ENCODE results near the gene SLC4A9.

SLC4A9 gene

GRCh38 chr5:140365282-140365681, 5.3 kb downstream of the SLC4A9 start:
- H3K4me3 ChIP-seq (ENCODE audit: low read depth, low read length): no peak overlapping the region
- H3K4me1 ChIP-seq (ENCODE audit: control insufficient read depth, insufficient read depth, low read length): no peaks in the 10 kb centered on the region
- CTCF ChIA-PET: interaction anchor here (0.6 to 3.6 kb wide), 7 partner anchors 11 to 282 kb away, joined by 3 to 28 read pairs (median 3); partner anchors contain the start of genes HBEGF, IK and NDUFA2
- POLR2A ChIA-PET: no interaction called here
- no peak overlapping the region for H3K27ac ChIP-seq (ENCODE audit: extremely low read depth, low read depth, low read length)
- no peaks in the 10 kb centered on the region for H3K9me3 ChIP-seq (ENCODE audit: control insufficient read depth, insufficient read depth, low read depth, low read length)
- 0 out of 2 replicates have a peak, but pooled peaks have one; percentile 60 for TF ChIP-seq ZNF664 (tag by site-specific recombination; IDR thresholded peaks at IDR 0.05)
- TF ChIP-seq PRDM10 (tag by site-specific recombination; IDR thresholded peaks at IDR 0.05): no peak
- no peak for TF ChIP-seq SETDB1 (IDR thresholded peaks at IDR 0.05; ENCODE audit: insufficient read length, low read length)
- TF ChIP-seq GLI2 (tag by site-specific recombination; IDR thresholded peaks at IDR 0.05; ENCODE audit: borderline replicate concordance, low read depth): no peak
- peak; percentile 51; the same call in 1 of the 2 replicates for TF ChIP-seq ZNF398 (tag by site-specific recombination; IDR thresholded peaks at IDR 0.05)
- peak; percentile 18; the same call in 1 of the 2 replicates for TF ChIP-seq SP3 (tag by site-specific recombination; IDR thresholded peaks at IDR 0.05)
- no peak for TF ChIP-seq GLI4 (tag by site-specific recombination; IDR thresholded peaks at IDR 0.05)
- H3K36me3 ChIP-seq (ENCODE audit: control insufficient read depth in 2 of 2, insufficient read depth in 1 of 2, low read length in 2 of 2): no peaks in the 10 kb centered on the region

GRCh38 chr5:140365941-140366340, 5.9 kb downstream of the SLC4A9 start:
- H3K4me1 ChIP-seq (ENCODE audit: control insufficient read depth, insufficient read depth, low read length): no peaks in the 10 kb centered on the region
- TF ChIP-seq REPIN1 (tag by site-specific recombination; IDR thresholded peaks at IDR 0.05; ENCODE audit: low read depth) (no peak), ZNF221 (tag by site-specific recombination; IDR thresholded peaks at IDR 0.05; ENCODE audit: borderline replicate concordance) (no peak), ZNF621 (tag by site-specific recombination; IDR thresholded peaks at IDR 0.05) (no peak), ZNF791 (tag by site-specific recombination; IDR thresholded peaks at IDR 0.05) (no peak), ZIC2 (tag by site-specific recombination; IDR thresholded peaks at IDR 0.05) (no peak)
- ChIA-PET POLR2A (interaction anchor here (1.0 kb wide), 1 partner anchor 282 kb away, joined by 5 read pairs; the partner anchor contains the start of genes IK and NDUFA2), CTCF (interaction anchor here (0.6 to 1.9 kb wide), 5 partner anchors 13 to 278 kb away, joined by 3 to 11 read pairs (median 3); no protein-coding TSS in a partner anchor)
- no peak overlapping the region for H3K27ac ChIP-seq (ENCODE audit: extremely low read depth, low read depth, low read length)
- no peaks in the 10 kb centered on the region for H3K36me3 ChIP-seq (ENCODE audit: control insufficient read depth in 2 of 2, insufficient read depth in 1 of 2, low read length in 2 of 2)
- no peaks in the 10 kb centered on the region for H3K9me3 ChIP-seq (ENCODE audit: control insufficient read depth, insufficient read depth, low read depth, low read length)
- H3K4me3 ChIP-seq (ENCODE audit: low read depth, low read length): no peak overlapping the region

GRCh38 chr5:140366589-140367255, 6.7 kb downstream of the SLC4A9 start:
- H3K27ac ChIP-seq (ENCODE audit: extremely low read depth, low read depth, low read length): no peak overlapping the region
- no peak overlapping the region for H3K4me3 ChIP-seq (ENCODE audit: low read depth, low read length)
- no peaks in the 10 kb centered on the region for H3K36me3 ChIP-seq (ENCODE audit: control insufficient read depth in 2 of 2, insufficient read depth in 1 of 2, low read length in 2 of 2)
- POLR2A ChIA-PET: interaction anchor here (1.0 kb wide), 1 partner anchor 281 kb away, joined by 5 read pairs; the partner anchor contains the start of genes IK and NDUFA2
- TF ChIP-seq PRDM2 (tag by site-specific recombination; IDR thresholded peaks at IDR 0.05; ENCODE audit: borderline replicate concordance): no peak
- TF ChIP-seq KLF1 (tag by site-specific recombination; IDR thresholded peaks at IDR 0.05): peak; percentile 98
- TF ChIP-seq ZNF664 (tag by site-specific recombination; IDR thresholded peaks at IDR 0.05): 0 out of 2 replicates have a peak, but pooled peaks have one; percentile 3
- no peak for TF ChIP-seq SP2 (tag by site-specific recombination; IDR thresholded peaks at IDR 0.05)
- H3K4me1 ChIP-seq (ENCODE audit: control insufficient read depth, insufficient read depth, low read length): no peaks in the 10 kb centered on the region
- H3K9me3 ChIP-seq (ENCODE audit: control insufficient read depth, insufficient read depth, low read depth, low read length): no peaks in the 10 kb centered on the region
- CTCF ChIA-PET: interaction anchor here (0.6 to 1.9 kb wide), 6 partner anchors 15 to 366 kb away, joined by 3 to 11 read pairs (median 4); no protein-coding TSS in a partner anchor
